Measurements from ENCODE around the gene SIGLEC8. TPM values are rescaled to one million over a fixed set of nuclear protein-coding genes. Genes with fewer than 3 reads are reported as not detected.
A peak's percentile ranks its signal among the peaks of the same experiment; 100 is the strongest.

Gene SIGLEC8
- total RNA-seq, 2 experiments from 2014 or later, result not detected

GRCh38 chr19:51461723-51462161 lies 3.5 kb upstream of the SIGLEC8 start:
- ATAC-seq (ENCODE audit: poor library complexity) (no peak), DNase-seq (no peak)
- no peak overlapping the region for H3K4me3 Mint-ChIP-seq
- intact Hi-C loops (cut with DNase I, micrococcal nuclease), result no loop called here
- H3K36me3 ChIP-seq (ENCODE audit: insufficient read depth, low read length), result no peaks in the 10 kb centered on the region
- H3K4me1 Mint-ChIP-seq (ENCODE audit: low read depth), result no peaks in the 10 kb centered on the region
- peaks cover 18 to 21% of the 10 kb centered on the region in 2 experiments for H3K27me3 ChIP-seq (ENCODE audit: control insufficient read depth in 1 of 2, insufficient read depth in 2 of 2, low read length in 2 of 2)
- peaks cover 2% of the 10 kb centered on the region for H3K4me1 ChIP-seq (ENCODE audit: insufficient read depth, low read length)
- no peaks in the 10 kb centered on the region for H3K36me3 Mint-ChIP-seq (ENCODE audit: low read depth)
- H3K27ac Mint-ChIP-seq, result no peak overlapping the region
- no peaks in the 10 kb centered on the region for H3K9me3 Mint-ChIP-seq
- ChIA-PET POLR2A (no interaction called here), CTCF (no interaction called here)
- H3K9me3 ChIP-seq (ENCODE audit: control insufficient read depth in 1 of 2, insufficient read depth in 1 of 2, low read length in 2 of 2), result peaks cover 0 to 12% of the 10 kb centered on the region in 2 experiments
- H3K27ac ChIP-seq (ENCODE audit: low read depth in 1 of 2, low read length in 2 of 2), result no peak overlapping the region
- no peak for TF ChIP-seq CTCF (IDR thresholded peaks at IDR 0.05)
- no peak overlapping the region for H3K4me3 ChIP-seq (ENCODE audit: low read length)
- peaks cover 50% of the 10 kb centered on the region for H3K27me3 Mint-ChIP-seq

GRCh38 chr19:51460164-51460992 lies 2.1 kb upstream of the SIGLEC8 start:
- no peak overlapping the region for H3K4me3 Mint-ChIP-seq
- no peak overlapping the region for H3K4me3 ChIP-seq (ENCODE audit: low read length)
- intact Hi-C loops (cut with DNase I, micrococcal nuclease), result no loop called here
- POLR2A ChIA-PET, result no interaction called here
- no peaks in the 10 kb centered on the region for H3K36me3 ChIP-seq (ENCODE audit: insufficient read depth, low read length)
- ATAC-seq (ENCODE audit: poor library complexity) (no peak), DNase-seq (peak in 1 of 14 experiments; percentile 19)
- peaks cover 0 to 12% of the 10 kb centered on the region in 2 experiments for H3K9me3 ChIP-seq (ENCODE audit: control insufficient read depth in 1 of 2, insufficient read depth in 1 of 2, low read length in 2 of 2)
- no peak overlapping the region for H3K27ac Mint-ChIP-seq
- no peak for TF ChIP-seq CTCF (IDR thresholded peaks at IDR 0.05)
- CTCF ChIA-PET, result no interaction called here
- no peaks in the 10 kb centered on the region for H3K36me3 Mint-ChIP-seq (ENCODE audit: low read depth)
- no peaks in the 10 kb centered on the region for H3K9me3 Mint-ChIP-seq
- H3K27me3 Mint-ChIP-seq, result peaks cover 50% of the 10 kb centered on the region
- H3K4me1 ChIP-seq (ENCODE audit: insufficient read depth, low read length), result peaks cover 2% of the 10 kb centered on the region
- no peaks in the 10 kb centered on the region for H3K4me1 Mint-ChIP-seq (ENCODE audit: low read depth)
- peaks cover 17 to 21% of the 10 kb centered on the region in 2 experiments for H3K27me3 ChIP-seq (ENCODE audit: control insufficient read depth in 1 of 2, insufficient read depth in 2 of 2, low read length in 2 of 2)
- H3K27ac ChIP-seq (ENCODE audit: low read depth in 1 of 2, low read length in 2 of 2), result no peak overlapping the region

GRCh38 chr19:51458899-51459505 lies 748 bp upstream of the SIGLEC8 start:
- ChIA-PET POLR2A (no interaction called here), CTCF (no interaction called here)
- Histone ChIP-seq H3K4me1 (ENCODE audit: insufficient read depth, low read length) (peaks cover 2% of the 10 kb centered on the region), H3K9me3 (ENCODE audit: control insufficient read depth in 1 of 2, insufficient read depth in 1 of 2, low read length in 2 of 2) (peaks cover 0 to 12% of the 10 kb centered on the region in 2 experiments), H3K27ac (ENCODE audit: low read depth in 1 of 2, low read length in 2 of 2) (no peak overlapping the region), H3K36me3 (ENCODE audit: insufficient read depth, low read length) (no peaks in the 10 kb centered on the region), H3K27me3 (ENCODE audit: control insufficient read depth in 1 of 2, insufficient read depth in 2 of 2, low read length in 2 of 2) (peaks cover 19 to 21% of the 10 kb centered on the region in 2 experiments), H3K4me3 (ENCODE audit: low read length) (no peak overlapping the region)
- Mint-ChIP-seq H3K4me1 (ENCODE audit: low read depth) (no peaks in the 10 kb centered on the region), H3K9me3 (no peaks in the 10 kb centered on the region), H3K4me3 (no peak overlapping the region), H3K36me3 (ENCODE audit: low read depth) (no peaks in the 10 kb centered on the region), H3K27ac (no peak overlapping the region), H3K27me3 (peaks cover 39% of the 10 kb centered on the region)
- no peak for TF ChIP-seq CTCF (IDR thresholded peaks at IDR 0.05)
- intact Hi-C loops (cut with DNase I, micrococcal nuclease), result no loop called here
- DNase-seq, result no peak
- ATAC-seq (ENCODE audit: poor library complexity), result no peak
